CD4-positive, CD25-positive, alpha-beta regulatory T cell (primary cell): Measurements from ENCODE around the gene ZC3H15. TPM values are rescaled to one million over a fixed set of nuclear protein-coding genes. Genes with fewer than 3 reads are reported as not detected.

ENCODE experiments used
- polyA plus RNA-seq, 4 donors: library from polyadenylated mRNA; unstranded; fragments of 300-500 nt; fragmentation: Illumina TruSeq; gene quantifications; one replicate each; pipeline ENCODE4 v1.2.3, GENCODE V29; 2021
- total RNA-seq: library from RNA; stranded (reverse); gene quantifications from one replicate; pipeline ENCODE4 v1.2.3, GENCODE V29; 2022

Gene ZC3H15
- total and polyA plus RNA-seq, 5 donors from 2014 or later, result 60.4 to 92.5 (median 69.0) TPM

Other genes with a start within 250 kb of the ZC3H15 start
- gene ITGAV, start 103.8 kb downstream of the ZC3H15 start, total RNA-seq, result 8.1 TPM
- gene ITGAV, start 103.8 kb downstream of the ZC3H15 start, polyA plus RNA-seq, result 1 to 10 TPM in 1 of 4 donors, under 1 TPM in 3; 0.36 to 1.3 (median 0.84) TPM
- gene FAM171B, start 207.8 kb downstream of the ZC3H15 start, total RNA-seq, result 0.44 TPM
- gene FAM171B, start 207.8 kb downstream of the ZC3H15 start, polyA plus RNA-seq, result not detected